Chondrocyte (in vitro differentiated cells): ENCODE results near the gene OGFR. TPM values are rescaled to one million over a fixed set of nuclear protein-coding genes. Genes with fewer than 3 reads are reported as not detected.

Source experiments
- DNase-seq: peaks from one replicate; pipeline ENCODE4 v3.0.0; 2021; ENCODE audit warnings: mixed read lengths, low spot score
- H3K27ac Mint-ChIP-seq: one replicate; pipeline ENCODE4 v1.8.0; 2021; ENCODE audit warnings: mild to moderate bottlenecking, moderate library complexity, mixed read lengths; ENCODE audit not compliant: unreplicated experiment
- H3K27me3 Mint-ChIP-seq: 2 replicates; pipeline ENCODE4 v1.8.0; 2021; ENCODE audit warnings: low read depth, mixed read lengths
- H3K36me3 Mint-ChIP-seq: 2 replicates; pipeline ENCODE4 v1.8.0; 2021; ENCODE audit warnings: low read depth, mixed read lengths
- H3K4me1 Mint-ChIP-seq: 2 replicates; pipeline ENCODE4 v1.8.0; 2021; ENCODE audit warnings: low read depth, mild to moderate bottlenecking, mixed read lengths
- H3K4me3 Mint-ChIP-seq: one replicate; pipeline ENCODE4 v1.8.0; 2021; ENCODE audit warnings: mild to moderate bottlenecking, moderate library complexity, mixed read lengths; ENCODE audit not compliant: unreplicated experiment
- H3K9me3 Mint-ChIP-seq: 2 replicates; pipeline ENCODE4 v1.8.0; 2021; ENCODE audit warnings: low read depth, mixed read lengths
- total RNA-seq: library from RNA; stranded (reverse); gene quantifications from 3 replicates; pipeline ENCODE4 v1.2.1, GENCODE V29; 2021
- TF ChIP-seq, protein P1 (sequence below): fragments of 200-600 bp; sonication (generic); IDR thresholded peaks from 2 replicates; pipeline ENCODE4 v1.5.0; 2021; ENCODE audit warnings: antibody characterized with exemption, mild to moderate bottlenecking, moderate library complexity

Gene OGFR
- total RNA-seq, 1 donor from 2014 or later: 31.8 TPM

DNA sequence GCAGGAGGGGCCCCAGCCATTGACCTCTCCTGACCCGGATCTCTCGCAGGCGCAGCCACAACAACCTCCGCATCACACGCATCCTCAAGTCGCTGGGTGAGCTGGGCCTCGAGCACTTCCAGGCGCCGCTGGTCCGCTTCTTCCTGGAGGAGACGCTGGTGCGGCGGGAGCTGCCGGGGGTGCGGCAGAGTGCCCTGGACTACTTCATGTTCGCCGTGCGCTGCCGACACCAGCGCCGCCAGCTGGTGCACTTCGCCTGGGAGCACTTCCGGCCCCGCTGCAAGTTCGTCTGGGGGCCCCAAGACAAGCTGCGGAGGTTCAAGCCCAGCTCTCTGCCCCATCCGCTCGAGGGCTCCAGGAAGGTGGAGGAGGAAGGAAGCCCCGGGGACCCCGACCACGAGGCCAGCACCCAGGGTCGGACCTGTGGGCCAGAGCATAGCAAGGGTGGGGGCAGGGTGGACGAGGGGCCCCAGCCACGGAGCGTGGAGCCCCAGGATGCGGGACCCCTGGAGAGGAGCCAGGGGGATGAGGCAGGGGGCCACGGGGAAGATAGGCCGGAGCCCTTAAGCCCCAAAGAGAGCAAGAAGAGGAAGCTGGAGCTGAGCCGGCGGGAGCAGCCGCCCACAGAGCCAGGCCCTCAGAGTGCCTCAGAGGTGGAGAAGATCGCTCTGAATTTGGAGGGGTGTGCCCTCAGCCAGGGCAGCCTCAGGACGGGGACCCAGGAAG, 7.7 kb downstream of the OGFR start:
- H3K27ac Mint-ChIP-seq: no peak overlapping the region
- DNase-seq: no peak
- no peaks in the 10 kb centered on the region for H3K27me3 Mint-ChIP-seq
- H3K4me3 Mint-ChIP-seq: no peak overlapping the region
- H3K4me1 Mint-ChIP-seq: peaks cover 18% of the 10 kb centered on the region
- H3K36me3 Mint-ChIP-seq: peaks cover 14% of the 10 kb centered on the region
- TF ChIP-seq, protein P1, sequence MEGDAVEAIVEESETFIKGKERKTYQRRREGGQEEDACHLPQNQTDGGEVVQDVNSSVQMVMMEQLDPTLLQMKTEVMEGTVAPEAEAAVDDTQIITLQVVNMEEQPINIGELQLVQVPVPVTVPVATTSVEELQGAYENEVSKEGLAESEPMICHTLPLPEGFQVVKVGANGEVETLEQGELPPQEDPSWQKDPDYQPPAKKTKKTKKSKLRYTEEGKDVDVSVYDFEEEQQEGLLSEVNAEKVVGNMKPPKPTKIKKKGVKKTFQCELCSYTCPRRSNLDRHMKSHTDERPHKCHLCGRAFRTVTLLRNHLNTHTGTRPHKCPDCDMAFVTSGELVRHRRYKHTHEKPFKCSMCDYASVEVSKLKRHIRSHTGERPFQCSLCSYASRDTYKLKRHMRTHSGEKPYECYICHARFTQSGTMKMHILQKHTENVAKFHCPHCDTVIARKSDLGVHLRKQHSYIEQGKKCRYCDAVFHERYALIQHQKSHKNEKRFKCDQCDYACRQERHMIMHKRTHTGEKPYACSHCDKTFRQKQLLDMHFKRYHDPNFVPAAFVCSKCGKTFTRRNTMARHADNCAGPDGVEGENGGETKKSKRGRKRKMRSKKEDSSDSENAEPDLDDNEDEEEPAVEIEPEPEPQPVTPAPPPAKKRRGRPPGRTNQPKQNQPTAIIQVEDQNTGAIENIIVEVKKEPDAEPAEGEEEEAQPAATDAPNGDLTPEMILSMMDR: no peak
- H3K9me3 Mint-ChIP-seq: no peaks in the 10 kb centered on the region

- no peak for DNase-seq
- no peaks in the 10 kb centered on the region for H3K27me3 Mint-ChIP-seq
- H3K27ac Mint-ChIP-seq: no peak overlapping the region
- peaks cover 14% of the 10 kb centered on the region for H3K36me3 Mint-ChIP-seq
- H3K4me1 Mint-ChIP-seq: peaks cover 19% of the 10 kb centered on the region
- H3K9me3 Mint-ChIP-seq: no peaks in the 10 kb centered on the region
- TF ChIP-seq, protein P1: no peak
- H3K4me3 Mint-ChIP-seq: no peak overlapping the region
Measured at GRCh38 chr20:62812907-62813200, 8.2 kb downstream of the OGFR start.

DNA sequence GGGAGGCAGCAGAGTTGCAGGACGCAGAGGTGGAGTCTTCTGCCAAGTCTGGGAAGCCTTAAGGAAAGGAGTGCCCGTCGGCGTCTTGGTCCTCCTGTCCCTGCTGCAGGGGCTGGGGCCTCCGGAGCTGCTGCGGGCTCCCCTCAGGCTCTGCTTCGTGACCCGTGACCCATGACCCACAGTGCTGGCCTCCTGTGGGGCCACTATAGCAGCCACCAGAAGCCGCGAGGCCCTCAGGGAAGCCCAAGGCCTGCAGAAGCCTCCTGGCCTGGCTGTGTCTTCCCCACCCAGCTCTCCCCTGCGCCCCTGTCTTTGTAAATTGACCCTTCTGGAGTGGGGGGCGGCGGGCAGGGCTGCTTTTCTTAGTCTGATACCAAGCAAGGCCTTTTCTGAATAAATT, 9.0 kb downstream of the OGFR start:
- Mint-ChIP-seq H3K27ac (no peak overlapping the region), H3K9me3 (no peaks in the 10 kb centered on the region), H3K4me3 (no peak overlapping the region), H3K27me3 (no peaks in the 10 kb centered on the region), H3K4me1 (peaks cover 22% of the 10 kb centered on the region), H3K36me3 (peaks cover 10% of the 10 kb centered on the region)
- TF ChIP-seq, protein P1: no peak
- DNase-seq: no peak

- DNase-seq: no peak
- no peak overlapping the region for H3K4me3 Mint-ChIP-seq
- no peak overlapping the region for H3K27ac Mint-ChIP-seq
- H3K36me3 Mint-ChIP-seq: peaks cover 10% of the 10 kb centered on the region
- no peaks in the 10 kb centered on the region for H3K9me3 Mint-ChIP-seq
- H3K27me3 Mint-ChIP-seq: no peaks in the 10 kb centered on the region
- peaks cover 28% of the 10 kb centered on the region for H3K4me1 Mint-ChIP-seq
- TF ChIP-seq, protein P1: no peak
Measured at GRCh38 chr20:62814060-62814708, 9.5 kb downstream of the OGFR start.

DNA sequence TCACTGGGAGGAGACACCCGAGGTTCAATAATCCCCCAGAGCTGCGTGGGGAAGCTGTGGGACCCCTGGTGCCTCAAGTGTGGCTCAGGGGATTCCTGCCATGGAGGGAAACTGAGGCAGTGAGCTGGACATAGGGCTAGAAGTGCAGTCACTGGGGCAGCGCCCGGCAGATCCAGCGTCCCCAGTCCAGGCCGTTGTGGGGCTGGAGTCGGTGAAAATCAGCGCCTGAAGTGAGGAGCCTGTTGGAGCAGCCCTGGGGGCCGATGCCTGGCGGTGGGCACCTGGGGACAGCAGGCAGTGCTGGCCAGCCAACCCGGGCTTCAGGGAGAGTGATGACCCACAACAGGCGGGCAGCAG, 10.1 kb downstream of the OGFR start:
- DNase-seq: no peak
- peaks cover 10% of the 10 kb centered on the region for H3K36me3 Mint-ChIP-seq
- no peaks in the 10 kb centered on the region for H3K9me3 Mint-ChIP-seq
- H3K27ac Mint-ChIP-seq: no peak overlapping the region
- TF ChIP-seq, protein P1: no peak
- no peak overlapping the region for H3K4me3 Mint-ChIP-seq
- H3K4me1 Mint-ChIP-seq: peaks cover 33% of the 10 kb centered on the region
- H3K27me3 Mint-ChIP-seq: no peaks in the 10 kb centered on the region
